SK-N-MC (cell line): ENCODE measurements around the gene TMEM252.

Source experiments
- DNase-seq: peaks from one replicate; pipeline ENCODE4 v3.0.0-alpha.2; 2011; ENCODE audit warnings: low read depth, low spot score
- H3K27ac ChIP-seq: fragments of 200-600 bp; sonication (generic); 2 replicates; pipeline ENCODE4 v1.5.1; 2016; ENCODE audit warnings: mixed run types
- H3K36me3 ChIP-seq: fragments of 200-600 bp; sonication (generic); 2 replicates; pipeline ENCODE4 v1.6.1; 2017; ENCODE audit warnings: antibody characterized with exemption, low read length, mixed read lengths; ENCODE audit not compliant: insufficient read depth
- H3K4me3 ChIP-seq: fragments of 200-600 bp; sonication (generic); 2 replicates; pipeline ENCODE4 v1.5.1; 2016
- H3K9ac ChIP-seq: fragments of 200-600 bp; sonication (generic); 2 replicates; pipeline ENCODE4 v1.8.0; 2017; ENCODE audit warnings: mixed run types, mixed read lengths; ENCODE audit not compliant: insufficient read length
- H3K9me3 ChIP-seq: fragments of 200-600 bp; sonication (generic); 2 replicates; pipeline ENCODE4 v1.6.1; 2017; ENCODE audit warnings: low read depth, mild to moderate bottlenecking, antibody characterized with exemption, low read length, moderate library complexity, mixed read lengths
- EZH2 ChIP-seq: fragments of 200-600 bp; sonication (generic); IDR thresholded peaks from one replicate; pipeline ENCODE4 v1.6.1; 2017; ENCODE audit warnings: antibody characterized with exemption
- FOXP2 ChIP-seq: optimal IDR thresholded peaks from 2 replicates; pipeline ENCODE3; 2011; ENCODE audit warnings: mild to moderate bottlenecking, moderate library complexity; ENCODE audit not compliant: insufficient read depth; ENCODE audit errors: extremely low read length, control extremely low read depth
- POLR2AphosphoS5 ChIP-seq: IDR thresholded peaks from 2 replicates; pipeline ENCODE4 v1.6.1; 2012; ENCODE audit warnings: mild to moderate bottlenecking, low read depth, low read length, borderline replicate concordance

The TMEM252 gene

GRCh38 chr9:68532131-68532530 is 8.6 kb downstream of the TMEM252 start:
- no peak for DNase-seq
- TF ChIP-seq POLR2AphosphoS5 = no peak
- TF ChIP-seq FOXP2 = no peak
- TF ChIP-seq EZH2 = no peak
- Histone ChIP-seq H3K9me3 (no peaks in the 10 kb centered on the region), H3K9ac (no peak overlapping the region), H3K4me3 (no peak overlapping the region), H3K27ac (no peak overlapping the region), H3K36me3 (no peaks in the 10 kb centered on the region)

- H3K4me3 ChIP-seq = no peak overlapping the region
- H3K9me3 ChIP-seq = no peaks in the 10 kb centered on the region
- no peak for DNase-seq
- H3K9ac ChIP-seq = no peak overlapping the region
- H3K27ac ChIP-seq = no peak overlapping the region
- TF ChIP-seq POLR2AphosphoS5 (no peak), EZH2 (no peak), FOXP2 (no peak)
- H3K36me3 ChIP-seq = no peaks in the 10 kb centered on the region
These were observed 10.1 kb downstream of the TMEM252 start for GRCh38 chr9:68530618-68531017.

- TF ChIP-seq POLR2AphosphoS5 (no peak), EZH2 (no peak), FOXP2 (no peak)
- DNase-seq = no peak
- Histone ChIP-seq H3K9ac (no peak overlapping the region), H3K36me3 (no peaks in the 10 kb centered on the region), H3K9me3 (no peaks in the 10 kb centered on the region), H3K27ac (no peak overlapping the region), H3K4me3 (no peak overlapping the region)
These were observed 17.2 kb downstream of the TMEM252 start for GRCh38 chr9:68523367-68523936.

- Histone ChIP-seq H3K36me3 (no peaks in the 10 kb centered on the region), H3K9ac (no peak overlapping the region), H3K27ac (no peak overlapping the region), H3K9me3 (no peaks in the 10 kb centered on the region), H3K4me3 (no peak overlapping the region)
- DNase-seq = no peak
- TF ChIP-seq EZH2 (no peak), POLR2AphosphoS5 (no peak), FOXP2 (no peak)
These were observed 17.7 kb downstream of the TMEM252 start for GRCh38 chr9:68522954-68523353.

- Histone ChIP-seq H3K36me3 (no peaks in the 10 kb centered on the region), H3K9me3 (no peaks in the 10 kb centered on the region), H3K9ac (no peak overlapping the region), H3K4me3 (no peak overlapping the region), H3K27ac (no peak overlapping the region)
- no peak for DNase-seq
- TF ChIP-seq EZH2 (no peak), FOXP2 (no peak), POLR2AphosphoS5 (no peak)
These were observed 18.6 kb downstream of the TMEM252 start for GRCh38 chr9:68522131-68522530.

DNA sequence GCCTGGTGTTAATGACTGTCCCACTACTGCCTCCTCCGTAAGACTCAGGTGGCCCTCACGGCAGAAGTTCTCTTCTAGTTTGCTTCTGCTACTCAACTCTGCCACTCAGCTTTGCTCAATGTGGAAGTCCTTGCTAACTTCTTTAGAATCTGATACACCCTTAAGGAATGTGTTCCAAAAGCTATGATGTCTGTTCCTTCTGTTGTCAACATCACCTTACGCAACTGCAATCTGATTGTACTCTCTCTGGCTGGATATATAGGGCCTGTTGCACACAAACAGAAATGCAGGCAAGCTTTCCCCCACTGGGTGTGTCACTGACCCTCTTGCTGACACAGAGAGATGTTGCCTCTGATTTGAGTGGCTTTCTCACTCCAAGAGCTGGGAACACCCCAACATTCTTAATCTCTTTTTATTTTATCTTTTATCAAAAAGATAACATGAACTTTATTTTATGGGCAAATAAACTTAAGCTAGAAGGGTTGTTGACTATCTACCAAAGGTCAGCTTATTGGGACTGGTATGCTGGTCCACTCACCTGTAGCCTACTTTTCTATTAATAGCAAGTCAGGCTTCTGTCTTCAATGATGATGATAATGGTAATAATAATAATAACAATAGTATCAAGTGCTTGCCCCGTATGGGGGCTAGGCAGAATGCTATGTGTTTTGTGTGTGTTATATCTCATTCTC is 25.2 kb downstream of the TMEM252 start:
- no peak overlapping the region for H3K9ac ChIP-seq
- DNase-seq = no peak
- no peak overlapping the region for H3K4me3 ChIP-seq
- H3K36me3 ChIP-seq = no peaks in the 10 kb centered on the region
- H3K27ac ChIP-seq = no peak overlapping the region
- no peak for TF ChIP-seq FOXP2
- TF ChIP-seq EZH2 = no peak
- TF ChIP-seq POLR2AphosphoS5 = no peak
- no peaks in the 10 kb centered on the region for H3K9me3 ChIP-seq

DNA sequence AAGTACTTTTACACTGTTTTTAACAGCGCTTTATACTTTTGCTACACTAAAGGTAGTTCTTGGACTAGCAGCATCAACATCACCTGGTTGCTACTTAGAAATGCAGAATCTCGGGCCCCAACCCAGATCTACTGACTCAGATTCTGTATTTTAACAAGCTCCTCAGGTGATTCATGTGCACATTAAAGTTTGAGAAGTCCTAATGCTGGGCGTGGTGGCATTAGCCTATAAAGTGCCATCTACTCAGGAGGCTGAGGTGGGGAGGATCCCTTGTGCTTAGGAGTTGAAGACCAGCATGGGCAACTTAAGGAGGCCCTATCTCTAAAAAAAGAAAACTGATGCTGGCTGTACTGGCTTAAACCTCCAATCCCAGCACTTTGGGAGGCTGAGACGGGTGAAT is 26.7 kb downstream of the TMEM252 start:
- TF ChIP-seq EZH2 = no peak
- no peak for TF ChIP-seq POLR2AphosphoS5
- no peak for TF ChIP-seq FOXP2
- no peaks in the 10 kb centered on the region for H3K9me3 ChIP-seq
- DNase-seq = no peak

GRCh38 chr9:68513385-68513784 is 27.3 kb downstream of the TMEM252 start:
- TF ChIP-seq POLR2AphosphoS5 (no peak), FOXP2 (no peak), EZH2 (no peak)
- Histone ChIP-seq H3K4me3 (no peak overlapping the region), H3K9ac (no peak overlapping the region), H3K36me3 (no peaks in the 10 kb centered on the region), H3K9me3 (no peaks in the 10 kb centered on the region), H3K27ac (no peak overlapping the region)
- DNase-seq = no peak

More for the DNA sequence above, 26.7 kb downstream of the TMEM252 start:
- Histone ChIP-seq H3K27ac (no peak overlapping the region), H3K4me3 (no peak overlapping the region), H3K36me3 (no peaks in the 10 kb centered on the region), H3K9ac (no peak overlapping the region)
